Spleen (tissue), 7 donors: ENCODE data around the gene INKA2.

Experiments used
- POLR2A ChIP-seq, 3 donors: fragments of 450-650 bp; IDR thresholded peaks; one replicate each; pipeline ENCODE4 v1.5.1; 2017; ENCODE audit warnings: antibody characterized with exemption in 3 of 3, mild to moderate bottlenecking in 1 of 3
- POLR2AphosphoS5 ChIP-seq, 3 donors: sonication (generic); formaldehyde crosslinking; IDR thresholded peaks; one replicate each; pipeline ENCODE4 v1.5.1; 2017; ENCODE audit warnings: antibody characterized with exemption in 3 of 3
- TF ChIP-seq, protein P1 (sequence below), 11 experiments: fragments of 200-600 bp in 7 of 11; fragments of 450-650 bp in 4 of 11; sonication (generic) in 4 of 11; IDR thresholded peaks in 8 of 11; conservative IDR thresholded peaks in 3 of 11; 1 replicate in 7 of 11; 2 replicates in 4 of 11; pipeline versions ENCODE4 v1.4.0 to v1.8.0; 2016 to 2021; ENCODE audit warnings: antibody characterized with exemption in 11 of 11, inconsistent platforms in 4 of 11, mild to moderate bottlenecking in 1 of 11
- donor health status: DM: no; HTN: no; CAD: no; lungs with moderate emphysema.
- donor health status: DM: no; HTN: no; CAD: no.
- donor health status: DM: no; HTN: no; CAD: no.

DNA sequence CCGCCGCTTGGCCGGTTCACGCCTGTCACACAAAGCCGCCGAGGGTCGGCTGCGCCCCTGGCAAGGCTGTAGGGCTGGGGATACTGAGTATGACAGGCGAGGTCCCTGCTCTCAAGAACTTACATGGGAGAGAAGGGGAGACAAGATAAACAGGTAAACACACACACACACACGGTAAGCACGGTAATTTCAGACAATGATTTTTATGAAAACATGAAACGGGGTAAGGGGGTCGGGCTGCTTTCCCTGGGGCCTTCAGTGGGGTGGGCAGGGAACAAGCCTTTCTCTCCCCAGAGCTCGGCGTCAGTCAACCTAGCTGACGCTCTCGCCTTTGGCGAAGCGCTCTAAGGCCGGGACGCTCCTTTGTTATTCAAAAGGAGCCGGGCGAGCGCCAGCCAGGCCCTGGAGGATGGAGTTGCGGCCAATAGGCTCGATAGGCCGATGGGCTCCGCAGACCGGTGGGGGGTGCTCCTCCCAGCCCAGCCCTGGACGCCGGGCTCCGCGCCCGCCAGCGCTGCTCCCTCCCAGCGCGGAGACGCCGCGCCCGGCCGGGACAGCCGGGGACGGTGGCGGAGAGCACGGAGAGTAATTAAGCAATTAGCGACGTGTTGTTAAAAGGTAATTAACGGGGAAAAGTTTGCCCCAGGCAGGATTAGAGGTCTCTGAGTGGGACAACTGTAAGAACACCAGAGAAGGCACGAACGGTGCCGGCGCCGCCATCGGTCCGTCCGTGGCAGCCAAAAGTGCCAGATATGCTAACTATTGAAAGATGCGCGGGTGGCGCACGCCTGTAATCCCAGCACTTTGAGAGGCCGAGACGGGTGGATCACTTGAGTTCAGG, 950 bp upstream of the INKA2 start:
- TF ChIP-seq, protein P1, sequence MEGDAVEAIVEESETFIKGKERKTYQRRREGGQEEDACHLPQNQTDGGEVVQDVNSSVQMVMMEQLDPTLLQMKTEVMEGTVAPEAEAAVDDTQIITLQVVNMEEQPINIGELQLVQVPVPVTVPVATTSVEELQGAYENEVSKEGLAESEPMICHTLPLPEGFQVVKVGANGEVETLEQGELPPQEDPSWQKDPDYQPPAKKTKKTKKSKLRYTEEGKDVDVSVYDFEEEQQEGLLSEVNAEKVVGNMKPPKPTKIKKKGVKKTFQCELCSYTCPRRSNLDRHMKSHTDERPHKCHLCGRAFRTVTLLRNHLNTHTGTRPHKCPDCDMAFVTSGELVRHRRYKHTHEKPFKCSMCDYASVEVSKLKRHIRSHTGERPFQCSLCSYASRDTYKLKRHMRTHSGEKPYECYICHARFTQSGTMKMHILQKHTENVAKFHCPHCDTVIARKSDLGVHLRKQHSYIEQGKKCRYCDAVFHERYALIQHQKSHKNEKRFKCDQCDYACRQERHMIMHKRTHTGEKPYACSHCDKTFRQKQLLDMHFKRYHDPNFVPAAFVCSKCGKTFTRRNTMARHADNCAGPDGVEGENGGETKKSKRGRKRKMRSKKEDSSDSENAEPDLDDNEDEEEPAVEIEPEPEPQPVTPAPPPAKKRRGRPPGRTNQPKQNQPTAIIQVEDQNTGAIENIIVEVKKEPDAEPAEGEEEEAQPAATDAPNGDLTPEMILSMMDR (IDR thresholded peaks at IDR 0.05 in 8 of 11, conservative IDR thresholded peaks at IDR 0.05 in 3 of 11): no peak
- no peak for TF ChIP-seq POLR2A (IDR thresholded peaks at IDR 0.05)
- peak in 2 of 3 donors; percentile 33 to 35 for TF ChIP-seq POLR2AphosphoS5 (IDR thresholded peaks at IDR 0.05)
